KOPT-K1 (cell line): ENCODE results near the gene GPAM.
A peak's percentile ranks its signal among the peaks of the same experiment; 100 is the strongest.
"Not testable (repeated sequence)": the region's sequence is repeated elsewhere in the genome, so short reads cannot be mapped to it uniquely, and the experiment has no call there.

Experiments used
- H3K27ac ChIP-seq: fragments of 200-600 bp; sonication (generic); 2 replicates; pipeline ENCODE4 v1.5.1; 2016; ENCODE audit warnings: antibody characterized with exemption, mild to moderate bottlenecking, low read depth, low read length; ENCODE audit not compliant: poor library complexity, severe bottlenecking
- H3K36me3 ChIP-seq: fragments of 200-600 bp; sonication (generic); 2 replicates; pipeline ENCODE4 v1.5.1; 2017; ENCODE audit warnings: antibody characterized with exemption, mild to moderate bottlenecking, low read length, moderate library complexity; ENCODE audit not compliant: insufficient read depth
- H3K9me3 ChIP-seq: fragments of 200-600 bp; sonication (generic); 2 replicates; pipeline ENCODE4 v1.5.1; 2017; ENCODE audit warnings: antibody characterized with exemption, low read length, mild to moderate bottlenecking; ENCODE audit not compliant: insufficient read depth, poor library complexity, severe bottlenecking

The GPAM gene

DNA sequence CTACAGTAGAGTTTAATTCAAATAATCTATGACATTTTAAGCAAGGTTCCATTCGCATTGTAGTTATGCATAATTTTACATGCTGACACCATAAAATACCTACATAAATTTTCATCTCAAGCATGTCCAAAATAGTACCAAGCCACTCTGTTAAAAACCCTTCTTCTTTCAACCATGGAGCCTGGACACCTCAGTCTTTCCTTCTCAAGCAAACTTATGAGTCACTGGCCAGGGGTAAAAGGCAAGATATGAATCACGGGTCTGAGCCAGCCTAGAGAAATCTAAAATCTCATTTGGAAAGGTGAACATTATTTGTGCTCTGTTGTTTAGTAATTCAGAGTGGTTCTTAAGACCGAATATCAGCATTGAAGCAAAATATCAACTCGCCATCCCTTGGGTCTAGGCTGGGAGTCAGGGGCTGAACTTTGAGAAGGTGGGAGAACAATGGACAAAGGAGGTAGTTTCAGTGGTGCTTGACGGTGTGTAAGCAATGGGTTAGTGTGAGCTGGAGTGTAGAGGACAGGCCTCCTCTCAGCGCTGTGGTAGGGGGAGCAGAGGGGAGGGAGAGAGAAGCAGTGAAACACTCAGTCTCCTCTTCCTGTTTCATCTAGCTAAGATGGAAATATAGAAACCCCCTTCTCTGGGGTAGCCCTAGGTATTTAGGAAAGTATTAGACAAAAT, 19.1 kb upstream of the GPAM start:
- no peaks in the 10 kb centered on the region for H3K9me3 ChIP-seq
- no peaks in the 10 kb centered on the region for H3K36me3 ChIP-seq
- no peak overlapping the region for H3K27ac ChIP-seq

DNA sequence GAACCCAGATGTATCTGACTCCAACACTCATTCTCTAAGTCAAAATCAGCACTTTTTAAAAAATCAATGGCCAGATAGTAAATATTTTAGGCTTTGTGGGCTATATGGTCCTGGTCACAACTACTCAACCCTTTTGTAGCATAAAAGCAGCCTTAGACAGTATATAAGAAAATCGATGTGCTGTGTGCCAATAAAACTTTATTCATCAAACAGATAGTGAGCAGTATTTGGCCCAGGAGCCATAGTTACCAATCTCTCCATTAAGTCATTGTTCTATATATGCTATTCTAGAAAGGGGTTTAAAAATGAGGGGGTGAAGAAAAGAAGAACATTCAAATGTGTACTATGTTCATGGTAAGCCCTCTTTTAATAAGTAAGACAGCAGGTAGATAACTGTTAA, 18.5 kb upstream of the GPAM start:
- Histone ChIP-seq H3K27ac (no peak overlapping the region), H3K36me3 (no peaks in the 10 kb centered on the region), H3K9me3 (no peaks in the 10 kb centered on the region)

DNA sequence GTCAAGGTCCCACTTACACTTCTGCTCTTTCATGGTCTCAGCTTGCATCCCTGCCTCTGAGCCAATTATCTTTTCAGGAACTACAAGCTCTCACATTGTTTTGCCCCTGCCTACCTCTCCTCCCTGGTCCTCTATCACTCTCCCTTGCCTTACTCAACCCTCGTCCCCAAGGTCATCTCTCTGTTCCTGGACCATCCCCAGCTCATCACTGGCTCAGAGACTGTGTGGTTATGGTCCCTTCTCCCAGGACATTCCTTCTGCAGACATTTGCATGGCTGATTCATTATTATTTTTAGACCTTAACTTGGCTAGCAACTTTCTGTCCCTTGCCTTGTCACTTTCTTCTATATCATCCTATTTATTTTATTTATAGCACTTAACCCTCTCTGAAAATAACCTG, 17.8 kb upstream of the GPAM start:
- Histone ChIP-seq H3K36me3 (no peaks in the 10 kb centered on the region), H3K9me3 (no peaks in the 10 kb centered on the region), H3K27ac (no peak overlapping the region)

DNA sequence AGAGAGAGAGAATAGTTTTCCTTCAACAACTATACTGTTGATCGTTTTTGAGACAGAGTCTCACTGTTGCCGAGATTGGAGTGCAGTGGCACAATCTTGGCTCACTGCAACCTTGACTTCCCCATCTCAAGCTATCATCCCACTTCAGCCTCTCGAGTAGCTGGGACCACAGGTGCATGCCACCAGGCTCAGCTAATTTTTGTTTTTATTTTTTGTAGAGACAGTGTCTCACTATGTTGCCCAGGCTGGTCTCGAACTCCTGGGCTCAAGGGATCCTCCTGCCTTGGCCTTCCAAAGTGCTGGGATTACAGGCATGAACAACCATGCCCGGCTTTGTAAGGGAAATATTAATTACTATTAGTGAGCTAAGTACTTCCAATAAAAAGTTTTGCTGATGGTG, 16.7 kb upstream of the GPAM start:
- not testable (repeated sequence) for H3K27ac ChIP-seq, H3K9me3 ChIP-seq, H3K36me3 ChIP-seq

DNA sequence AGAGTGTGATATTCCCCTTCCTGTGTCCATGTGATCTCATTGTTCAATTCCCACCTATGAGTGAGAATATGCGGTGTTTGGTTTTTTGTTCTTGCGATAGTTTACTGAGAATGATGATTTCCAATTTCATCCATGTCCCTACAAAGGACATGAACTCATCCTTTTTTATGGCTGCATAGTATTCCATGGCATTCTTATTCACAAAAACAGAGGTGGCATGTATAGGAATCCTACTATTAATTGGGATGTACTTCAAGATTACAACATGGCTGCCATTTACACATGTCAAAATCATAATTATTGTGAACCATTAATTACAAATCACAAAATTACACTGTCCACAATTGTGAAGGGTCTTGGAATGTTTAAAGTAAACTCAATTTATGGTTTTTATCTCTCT, 14.1 kb upstream of the GPAM start:
- H3K9me3 ChIP-seq, H3K36me3 ChIP-seq, H3K27ac ChIP-seq: not testable (repeated sequence)

DNA sequence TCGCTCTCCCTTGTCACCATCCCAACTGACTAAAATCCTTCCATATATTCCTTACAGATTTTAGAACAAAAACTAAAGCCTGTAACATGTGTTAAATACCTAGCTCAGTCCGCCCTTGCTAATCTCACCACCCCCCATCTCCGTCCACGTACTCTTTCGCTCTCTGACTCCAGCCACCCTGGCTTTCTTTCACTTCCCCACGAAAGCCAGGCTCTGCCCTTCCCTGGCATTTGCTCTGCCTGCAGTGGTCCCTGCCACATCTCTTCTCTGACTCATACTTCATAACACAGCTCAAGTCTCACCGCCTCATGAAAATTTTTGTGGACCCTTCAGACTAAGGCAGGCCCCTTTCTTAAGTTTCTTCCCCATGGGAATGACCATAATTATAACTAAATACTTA, 11.7 kb upstream of the GPAM start:
- Histone ChIP-seq H3K27ac (no peak overlapping the region), H3K36me3 (no peaks in the 10 kb centered on the region), H3K9me3 (no peaks in the 10 kb centered on the region)

DNA sequence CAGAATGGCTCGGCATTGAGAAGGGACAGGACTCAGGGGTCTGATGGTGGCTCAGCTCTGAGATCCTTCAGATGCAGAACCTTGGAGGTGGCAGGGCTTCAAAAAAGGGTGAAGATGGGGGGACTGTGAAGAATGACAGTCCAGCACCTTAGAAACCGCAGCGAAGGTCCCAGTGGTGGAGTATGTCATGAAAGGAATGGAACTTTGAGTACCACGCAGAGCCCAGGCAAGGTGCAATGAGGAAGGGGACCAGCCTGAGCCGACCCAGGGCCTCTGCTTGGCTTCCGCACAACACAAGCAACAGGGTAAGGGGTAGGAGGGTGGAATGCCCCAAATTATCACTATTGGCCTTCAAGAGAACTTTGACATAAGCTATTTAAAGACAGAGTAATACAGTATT, 8.2 kb upstream of the GPAM start:
- Histone ChIP-seq H3K27ac (no peak overlapping the region), H3K36me3 (no peaks in the 10 kb centered on the region), H3K9me3 (peaks cover 5% of the 10 kb centered on the region)

DNA sequence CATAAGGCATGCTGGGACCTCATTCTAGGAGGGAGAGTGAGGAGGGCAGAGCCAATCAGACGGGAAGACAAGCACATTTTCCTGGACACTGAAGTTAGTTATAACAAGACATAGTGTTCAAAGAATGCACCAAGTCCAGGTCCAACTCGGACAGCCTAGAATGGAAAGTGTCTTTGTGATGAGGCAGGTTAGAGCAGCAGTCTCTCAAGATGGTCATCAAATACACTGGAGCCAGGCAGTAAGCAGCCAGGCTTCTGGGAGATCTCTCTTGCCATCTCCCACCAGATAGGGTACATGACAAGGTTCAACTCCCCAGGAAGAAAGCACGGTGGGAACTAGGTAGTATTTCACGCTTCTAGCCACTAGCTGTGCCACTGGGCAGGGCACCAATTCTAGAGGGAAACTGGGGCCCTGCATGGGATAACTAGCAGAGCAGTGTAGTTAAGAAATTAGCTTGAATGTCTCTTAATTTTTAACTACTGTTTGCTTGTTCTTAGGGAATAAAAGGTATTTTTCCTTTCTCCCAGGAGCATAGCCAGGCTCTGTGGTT, 7.6 kb upstream of the GPAM start:
- Histone ChIP-seq H3K27ac (no peak overlapping the region), H3K9me3 (peaks cover 5% of the 10 kb centered on the region), H3K36me3 (no peaks in the 10 kb centered on the region)

DNA sequence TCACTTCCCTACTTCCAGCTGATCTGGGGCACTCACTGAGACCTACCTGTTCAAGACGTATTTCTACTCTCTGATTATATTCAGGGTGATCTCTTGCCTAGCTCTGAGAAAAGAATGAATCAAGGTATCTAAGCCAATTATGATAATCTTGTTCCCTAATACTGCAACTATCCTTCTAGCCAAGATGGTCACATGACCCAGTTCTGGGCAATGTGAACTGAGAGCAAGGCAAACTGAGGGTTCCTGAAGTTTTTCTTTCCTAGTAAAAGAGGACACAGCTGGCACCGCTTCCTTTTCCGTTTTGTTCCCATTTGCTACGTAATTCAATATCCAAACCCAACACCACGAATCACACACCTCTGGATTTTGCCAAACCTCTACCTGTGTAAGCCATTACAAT, 5.9 kb upstream of the GPAM start:
- H3K27ac ChIP-seq: no peak overlapping the region
- peaks cover 10% of the 10 kb centered on the region for H3K9me3 ChIP-seq
- no peaks in the 10 kb centered on the region for H3K36me3 ChIP-seq

DNA sequence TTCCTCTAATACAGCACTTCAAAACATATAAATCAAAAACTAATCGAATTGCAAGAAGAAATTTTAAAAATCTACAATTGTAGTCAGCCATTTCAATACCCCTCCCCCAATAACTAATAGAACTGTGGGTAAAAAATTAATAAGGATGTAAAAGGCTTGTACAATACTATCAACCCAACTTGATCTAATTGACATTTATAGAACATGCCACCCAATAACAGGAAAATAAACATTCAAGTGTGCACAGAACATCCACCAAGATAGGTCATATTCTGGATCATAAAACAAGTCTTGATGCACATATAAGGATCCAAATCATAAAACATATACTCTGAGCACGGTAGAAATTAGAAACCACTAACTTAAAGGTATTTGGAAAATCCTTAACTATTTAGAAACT, 4.0 kb upstream of the GPAM start:
- Histone ChIP-seq H3K9me3 (peaks cover 10% of the 10 kb centered on the region), H3K27ac (no peak overlapping the region), H3K36me3 (no peaks in the 10 kb centered on the region)

DNA sequence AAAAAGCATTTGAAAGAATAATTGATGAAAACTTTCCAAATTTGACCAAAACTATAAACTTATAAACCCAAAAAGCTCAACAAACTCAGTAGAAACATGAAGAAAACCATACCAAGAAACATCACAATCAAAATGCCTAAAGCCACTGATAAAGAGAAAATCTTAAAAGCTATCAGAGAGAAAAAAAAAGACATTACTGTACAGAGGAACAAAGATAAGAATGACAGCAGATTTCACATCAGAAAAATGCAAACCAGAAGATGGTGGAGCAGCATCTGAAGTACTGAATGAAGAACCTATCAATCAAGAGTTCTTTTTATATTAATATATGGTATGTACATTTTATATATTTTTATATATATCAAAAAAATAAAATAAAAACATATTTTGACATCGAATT, 2.4 kb upstream of the GPAM start:
- no peaks in the 10 kb centered on the region for H3K36me3 ChIP-seq
- H3K27ac ChIP-seq: no peak overlapping the region
- H3K9me3 ChIP-seq: peaks cover 10% of the 10 kb centered on the region

DNA sequence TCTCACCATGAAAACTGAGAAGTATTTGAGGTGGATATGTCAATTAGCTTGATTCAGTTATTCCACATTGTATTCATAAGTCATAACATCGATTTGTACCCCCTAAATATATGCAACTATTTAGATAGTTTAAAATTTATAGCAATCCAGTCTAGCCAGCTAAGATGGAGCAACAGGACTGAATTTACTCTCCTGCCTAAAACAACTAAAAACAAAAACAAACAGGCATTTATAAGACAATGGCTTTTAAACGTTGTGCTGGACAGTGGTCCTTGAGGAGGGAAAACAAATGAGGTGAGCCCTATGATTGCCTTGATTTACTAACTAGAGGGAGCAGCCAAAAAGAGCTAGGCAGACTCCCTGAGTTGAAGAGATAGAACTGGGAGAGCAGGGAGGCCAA, 814 bp upstream of the GPAM start:
- Histone ChIP-seq H3K9me3 (peaks cover 10% of the 10 kb centered on the region), H3K36me3 (peaks cover 12% of the 10 kb centered on the region), H3K27ac (no peak overlapping the region)

DNA sequence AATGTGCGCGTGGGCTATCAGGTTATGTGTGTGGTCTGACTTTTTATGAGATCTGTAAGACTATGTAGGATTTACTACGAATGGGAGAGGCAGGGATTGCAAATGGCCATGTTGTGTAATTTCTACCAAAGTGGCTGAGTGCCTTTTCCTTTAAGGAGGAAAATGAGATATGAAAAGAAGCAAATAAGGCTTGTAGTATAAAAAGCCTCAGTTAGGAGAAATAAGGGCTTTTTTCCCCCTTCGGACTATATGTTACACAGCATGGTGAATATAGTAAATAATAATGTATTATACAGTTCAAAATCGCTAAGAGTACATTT, 447 bp upstream of the GPAM start:
- peaks cover 10% of the 10 kb centered on the region for H3K9me3 ChIP-seq
- peak overlapping the region; percentile 57 for H3K27ac ChIP-seq
- H3K36me3 ChIP-seq: peaks cover 16% of the 10 kb centered on the region

DNA sequence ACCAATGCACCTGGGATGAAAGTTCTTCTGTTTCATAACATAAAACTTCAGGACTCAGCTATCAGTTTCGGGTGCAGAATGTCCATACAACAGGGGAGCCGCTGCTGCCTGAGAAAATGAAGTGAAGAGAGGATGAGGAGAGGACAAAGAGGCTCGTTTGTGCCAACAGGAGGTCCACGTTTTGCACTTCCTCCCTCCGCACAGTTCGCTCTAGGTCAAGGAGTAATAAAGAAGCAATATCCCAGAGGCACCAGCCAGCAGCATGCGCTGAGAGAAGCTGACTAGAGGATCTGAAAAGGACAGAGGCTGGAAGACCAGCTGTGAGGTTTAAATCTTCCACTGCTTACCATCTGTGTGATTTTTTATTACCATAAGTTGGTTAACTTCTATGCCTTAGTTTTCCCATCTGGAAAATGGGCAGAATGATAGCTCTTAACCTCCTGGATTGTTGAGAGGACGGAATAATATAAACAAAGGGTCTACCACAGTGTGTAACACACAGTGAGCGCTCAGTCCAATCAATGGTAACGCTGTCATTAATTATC, 709 bp downstream of the GPAM start:
- peaks cover 26% of the 10 kb centered on the region for H3K36me3 ChIP-seq
- H3K9me3 ChIP-seq: peaks cover 10% of the 10 kb centered on the region
- H3K27ac ChIP-seq: peak overlapping the region; percentile 57

DNA sequence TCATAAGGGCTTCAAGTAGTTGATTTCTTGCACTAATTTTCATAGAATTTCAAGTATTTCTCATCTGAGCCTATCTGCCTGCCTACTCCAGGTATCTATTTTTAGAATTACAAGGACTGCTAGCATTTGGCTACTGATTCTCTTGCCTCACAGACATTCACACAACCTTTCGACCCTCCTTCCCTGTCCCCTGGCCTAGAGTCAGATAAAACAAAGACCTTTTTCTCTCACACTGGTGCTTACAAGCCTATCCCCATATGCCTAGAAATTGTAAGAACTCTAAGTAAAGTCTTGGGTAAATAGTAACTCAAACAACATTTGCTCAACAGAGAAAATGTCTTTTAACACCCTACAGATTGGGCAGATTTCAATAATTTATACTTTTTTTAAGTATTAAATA, 6.3 kb downstream of the GPAM start:
- Histone ChIP-seq H3K27ac (no peak overlapping the region), H3K36me3 (peaks cover 78% of the 10 kb centered on the region), H3K9me3 (no peaks in the 10 kb centered on the region)

DNA sequence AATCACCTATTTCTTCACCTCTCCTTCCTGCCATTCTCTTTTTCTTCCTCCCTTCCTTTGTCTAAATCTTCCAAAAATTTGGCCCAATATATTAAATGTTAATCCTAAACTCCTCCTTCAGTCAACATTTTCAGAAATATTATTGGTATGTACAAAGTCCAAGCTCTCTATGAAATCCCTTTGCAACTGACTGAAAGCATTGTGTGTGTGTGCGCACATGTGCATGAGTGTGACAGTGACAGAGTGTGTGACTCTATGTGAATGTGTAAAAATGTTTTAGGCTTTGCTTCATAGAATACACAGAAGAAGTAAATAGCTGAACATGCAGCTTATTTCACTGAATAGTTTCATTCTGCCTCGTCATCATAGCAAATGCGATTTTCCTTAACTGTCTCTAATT, 7.0 kb downstream of the GPAM start:
- H3K27ac ChIP-seq: no peak overlapping the region
- peaks cover 83% of the 10 kb centered on the region for H3K36me3 ChIP-seq
- no peaks in the 10 kb centered on the region for H3K9me3 ChIP-seq
